Duodenal mucosa (tissue), 2 donors: Measurements from ENCODE around the gene SPIRE1.

Experiments used
- H3K27ac ChIP-seq: one replicate; pipeline ENCODE4 v1.7.0; 2013; ENCODE audit warnings: low read depth, low read length
- H3K27me3 ChIP-seq, 2 donors: one replicate each; pipeline ENCODE4 v1.7.0; 2013; ENCODE audit warnings: low read length in 2 of 2, control low read depth in 1 of 2; ENCODE audit not compliant: insufficient read depth in 2 of 2, control insufficient read depth in 1 of 2
- H3K36me3 ChIP-seq, 2 donors: one replicate each; pipeline ENCODE4 v1.7.0; 2013; ENCODE audit warnings: low read length in 2 of 2, control low read depth in 1 of 2; ENCODE audit not compliant: insufficient read depth in 2 of 2, control insufficient read depth in 1 of 2
- H3K4me1 ChIP-seq, 2 donors: one replicate each; pipeline ENCODE4 v1.7.0; 2013; ENCODE audit warnings: low read length in 2 of 2, control low read depth in 1 of 2; ENCODE audit not compliant: insufficient read depth in 2 of 2, control insufficient read depth in 1 of 2
- H3K4me3 ChIP-seq, 2 donors: one replicate each; pipeline ENCODE4 v1.7.0; 2013; ENCODE audit warnings: low read length in 2 of 2, low read depth in 1 of 2
- H3K9ac ChIP-seq, 2 donors: one replicate each; pipeline ENCODE4 v1.7.0; 2013; ENCODE audit warnings: low read length in 2 of 2, low read depth in 1 of 2
- H3K9me3 ChIP-seq, 2 donors: one replicate each; pipeline ENCODE4 v1.7.0; 2013; ENCODE audit warnings: low read length in 2 of 2, control low read depth in 1 of 2; ENCODE audit not compliant: control insufficient read depth in 1 of 2

The SPIRE1 gene

DNA sequence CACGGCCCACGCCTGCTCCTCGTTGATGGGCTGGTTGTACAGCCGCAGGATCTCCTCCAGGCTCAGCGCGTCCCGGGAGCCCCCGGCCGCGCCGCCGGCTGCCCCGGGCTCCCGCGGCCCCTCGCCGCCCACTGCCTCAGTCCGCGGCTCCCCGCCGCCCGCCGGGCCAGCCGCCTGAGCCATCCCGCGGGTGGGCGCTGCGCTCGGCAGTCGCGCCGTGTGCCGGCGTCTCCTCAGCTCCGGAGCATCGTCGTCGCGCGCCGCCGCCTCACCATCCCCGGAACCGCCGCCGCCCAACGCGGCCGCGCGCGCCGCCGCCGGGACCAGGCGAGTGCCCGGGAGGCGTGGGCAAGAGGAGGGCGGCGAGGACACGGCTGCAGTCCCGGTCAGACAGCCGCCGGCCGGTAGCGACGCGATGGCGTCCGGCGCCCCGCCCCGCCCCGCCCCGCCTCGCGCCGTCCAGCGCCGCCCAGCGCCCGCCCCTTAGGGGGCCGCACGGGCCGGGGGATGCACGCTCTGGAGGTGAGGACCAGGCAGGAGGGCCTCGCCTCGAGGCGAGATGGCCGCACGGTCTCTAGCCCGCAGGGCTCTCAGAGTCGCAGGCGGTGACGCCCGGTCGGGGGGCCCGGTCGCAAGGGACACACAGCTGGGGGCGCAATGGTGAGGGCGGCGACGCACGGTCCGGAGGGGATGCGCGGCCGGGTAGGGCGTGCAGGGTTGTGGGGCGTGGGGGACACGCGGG lies at the start of gene SPIRE1:
TSS of gene SPIRE1 (minus strand) at position 424 of the 742 bp plus-strand sequence. CDS start at position 183, 241 bp downstream.
- Histone ChIP-seq H3K4me1 (peaks cover 7 to 8% of the 10 kb centered on the region in 2 donors), H3K9me3 (no peaks in the 10 kb centered on the region), H3K9ac (peak within 1 kb of the TSS; percentile 44 to 47), H3K36me3 (no peaks in the 10 kb centered on the region), H3K27ac (peak within 1 kb of the TSS; percentile 56), H3K27me3 (peaks cover 5 to 13% of the 10 kb centered on the region in 2 donors), H3K4me3 (peak within 1 kb of the TSS; percentile 60 to 66)

DNA sequence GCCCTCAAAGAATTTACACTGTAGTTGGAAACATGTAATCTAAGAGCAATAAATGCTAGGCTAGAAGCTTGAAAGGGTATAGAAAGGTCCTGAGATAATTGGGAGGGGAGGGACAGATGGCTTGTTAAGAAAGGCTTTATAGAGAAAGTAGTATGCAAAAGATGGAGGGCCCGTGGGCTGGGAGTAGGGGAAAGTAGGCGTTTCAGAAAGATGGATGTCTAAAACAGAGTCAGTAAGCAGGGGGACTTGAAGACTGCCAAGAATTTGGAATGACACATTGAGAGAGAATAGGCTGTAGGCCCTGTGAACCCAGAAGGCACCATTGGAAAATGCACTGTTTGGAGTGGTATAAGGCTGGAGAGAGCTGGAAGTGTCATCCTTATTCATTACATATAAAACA lies 45.8 kb upstream of the SPIRE1 start:
- Histone ChIP-seq H3K4me3 (peak overlapping the region; percentile 94 to 98), H3K9ac (peak overlapping the region; percentile 90), H3K27ac (no peak overlapping the region), H3K9me3 (no peaks in the 10 kb centered on the region), H3K36me3 (peaks cover 7 to 17% of the 10 kb centered on the region in 2 donors), H3K4me1 (peaks cover 23 to 28% of the 10 kb centered on the region in 2 donors), H3K27me3 (no peaks in the 10 kb centered on the region)

DNA sequence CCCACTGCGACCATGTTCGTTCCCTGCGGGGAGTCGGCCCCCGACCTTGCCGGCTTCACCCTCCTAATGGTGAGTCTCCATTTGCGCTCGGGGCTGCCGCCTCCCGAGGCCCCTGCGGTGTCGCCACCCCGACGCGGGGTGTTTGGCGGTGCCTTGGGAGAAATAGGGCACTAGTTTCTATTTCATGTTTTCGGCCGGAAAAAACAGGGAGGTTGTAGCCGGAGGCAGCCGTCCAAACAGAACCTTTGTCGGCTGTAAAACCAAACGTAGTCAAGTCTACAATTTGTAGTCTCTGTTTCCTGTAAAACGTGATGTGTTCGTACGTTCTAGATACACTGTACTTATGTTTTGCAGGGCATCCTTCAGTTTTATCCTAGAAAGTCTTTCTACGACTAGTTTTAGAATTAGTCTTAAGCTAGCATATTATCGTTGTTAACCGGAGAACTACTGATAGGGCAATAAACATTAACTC lies 45.2 kb upstream of the SPIRE1 start:
- H3K36me3 ChIP-seq, result peaks cover 7 to 21% of the 10 kb centered on the region in 2 donors
- H3K9me3 ChIP-seq, result no peaks in the 10 kb centered on the region
- peak overlapping the region; percentile 90 for H3K9ac ChIP-seq
- peak overlapping the region; percentile 97 for H3K27ac ChIP-seq
- peak overlapping the region; percentile 94 to 98 for H3K4me3 ChIP-seq
- no peaks in the 10 kb centered on the region for H3K27me3 ChIP-seq
- H3K4me1 ChIP-seq, result peaks cover 23 to 28% of the 10 kb centered on the region in 2 donors

DNA sequence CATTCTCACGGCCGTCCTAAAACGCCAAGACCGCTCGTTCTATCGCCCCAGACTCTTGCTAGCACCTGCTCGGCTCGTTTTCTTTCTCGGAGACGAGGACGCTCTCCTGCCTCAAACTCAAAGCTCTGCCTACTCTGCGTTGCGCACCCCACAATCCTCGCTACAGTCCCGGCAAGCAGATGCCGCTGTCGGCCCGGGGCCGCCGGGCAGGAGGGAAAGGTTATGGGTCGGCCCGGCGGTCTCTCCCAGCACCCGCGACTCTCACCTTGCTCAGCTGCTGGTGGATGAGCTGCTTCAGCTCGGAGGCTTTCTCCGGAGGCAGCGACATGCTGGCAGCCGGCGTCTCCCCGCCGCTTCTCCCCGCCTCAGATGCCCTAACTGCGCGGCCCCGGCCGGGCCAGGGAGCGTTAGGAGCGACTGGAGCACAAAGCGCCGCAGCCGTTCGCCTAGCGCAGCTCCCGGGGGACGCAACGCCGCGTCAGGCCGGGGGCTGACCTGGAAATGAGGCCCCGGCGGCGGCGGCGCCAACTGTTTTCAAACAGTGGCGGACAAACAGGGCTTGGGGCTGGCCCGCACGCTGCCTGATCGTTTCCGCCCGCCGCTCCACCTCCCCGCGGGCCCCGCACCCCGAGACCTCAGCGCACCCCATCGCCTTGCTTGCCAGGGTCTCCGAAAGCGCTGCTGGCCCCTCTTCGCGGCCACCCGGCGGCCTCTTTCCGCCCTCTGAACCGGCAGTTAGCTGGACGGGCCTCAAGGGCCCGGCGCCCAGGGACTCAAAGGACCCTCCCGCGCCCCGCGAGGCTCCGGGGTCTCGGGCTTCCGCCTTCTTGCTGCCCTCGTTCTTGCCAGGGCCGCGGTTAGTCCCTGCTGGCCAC lies 44.6 kb upstream of the SPIRE1 start, which contains the start of the genes CEP76 and PSMG2:
TSS of gene CEP76 (minus strand) at position 503 of the 875 bp plus-strand sequence. CDS start at position 328, 175 bp downstream.
TSS of gene PSMG2 (plus strand) at position 822 of the 875 bp plus-strand sequence. CDS start 66 bp downstream, outside the sequence.
- Histone ChIP-seq H3K9me3 (no peaks in the 10 kb centered on the region), H3K27me3 (no peaks in the 10 kb centered on the region), H3K9ac (peak within 1 kb of the TSS; percentile 90), H3K27ac (peak within 1 kb of the TSS; percentile 97), H3K4me1 (peaks cover 23 to 28% of the 10 kb centered on the region in 2 donors), H3K4me3 (peak within 1 kb of the TSS; percentile 94 to 98), H3K36me3 (peaks cover 4 to 15% of the 10 kb centered on the region in 2 donors)

DNA sequence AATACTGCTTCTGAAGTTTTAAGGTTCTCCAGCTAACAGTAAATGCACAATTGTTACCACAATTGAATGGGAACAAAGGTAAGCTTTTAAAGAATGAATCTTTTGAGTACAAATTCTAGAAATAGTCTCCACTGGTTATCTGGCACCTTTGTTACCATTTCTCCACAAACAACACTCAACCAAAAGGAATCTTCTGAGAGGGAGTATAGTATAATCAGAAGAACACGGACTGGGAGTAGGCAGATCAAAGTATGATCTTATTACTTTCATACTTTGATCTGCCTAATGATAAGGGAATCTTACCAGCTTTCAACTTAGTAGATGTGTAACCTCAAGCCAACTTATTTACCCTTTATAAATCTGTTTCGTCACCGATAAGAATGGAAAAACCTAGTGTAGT lies 43.3 kb upstream of the SPIRE1 start:
- Histone ChIP-seq H3K9me3 (no peaks in the 10 kb centered on the region), H3K36me3 (peaks cover 0 to 11% of the 10 kb centered on the region in 2 donors), H3K27me3 (no peaks in the 10 kb centered on the region), H3K9ac (peak overlapping the region in 1 of 2 donors; percentile 90), H3K27ac (no peak overlapping the region), H3K4me3 (peak overlapping the region; percentile 94 to 98), H3K4me1 (peaks cover 23 to 28% of the 10 kb centered on the region in 2 donors)

DNA sequence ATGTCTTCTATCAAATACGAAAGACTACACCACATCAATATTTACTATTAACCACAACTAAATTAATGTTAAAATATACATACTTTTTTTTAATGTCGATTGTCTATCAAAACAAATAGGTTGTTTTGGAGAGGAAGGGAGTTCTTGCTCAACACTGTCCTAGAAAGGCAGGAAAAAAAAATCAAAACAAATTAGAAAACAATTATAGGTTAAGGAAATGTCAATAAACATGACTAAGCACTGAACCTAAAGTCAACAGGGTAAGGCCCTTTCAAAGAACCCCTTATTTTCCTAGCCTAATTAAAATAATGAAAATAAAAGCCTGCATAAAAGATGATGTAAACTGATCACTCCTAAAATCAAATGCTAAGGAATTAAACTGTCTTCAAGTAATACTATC lies 41.8 kb upstream of the SPIRE1 start:
- Histone ChIP-seq H3K9me3 (no peaks in the 10 kb centered on the region), H3K4me1 (peaks cover 22 to 26% of the 10 kb centered on the region in 2 donors), H3K27me3 (no peaks in the 10 kb centered on the region), H3K9ac (no peak overlapping the region), H3K27ac (no peak overlapping the region), H3K4me3 (no peak overlapping the region), H3K36me3 (peaks cover 0 to 11% of the 10 kb centered on the region in 2 donors)

DNA sequence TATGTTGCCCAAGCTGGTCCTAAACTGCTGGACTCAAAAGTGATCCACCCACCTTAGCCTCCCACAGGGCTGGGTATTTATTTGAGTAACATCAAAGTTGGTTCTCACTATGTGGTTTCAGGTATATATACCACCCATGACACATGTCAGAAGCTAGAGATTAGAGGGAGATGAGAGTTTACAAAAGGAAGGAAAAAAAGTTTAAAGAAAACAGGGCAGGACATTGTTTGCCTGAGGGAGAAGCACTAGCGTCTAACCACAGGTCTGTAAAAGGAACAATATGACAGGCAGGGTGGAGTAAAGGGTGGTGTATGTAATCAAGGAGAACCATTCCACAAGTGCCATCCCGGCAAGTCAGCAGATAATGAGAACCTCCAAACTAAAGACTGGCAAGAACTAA lies 36.1 kb upstream of the SPIRE1 start:
- peaks cover 0 to 11% of the 10 kb centered on the region in 2 donors for H3K36me3 ChIP-seq
- no peak overlapping the region for H3K27ac ChIP-seq

DNA sequence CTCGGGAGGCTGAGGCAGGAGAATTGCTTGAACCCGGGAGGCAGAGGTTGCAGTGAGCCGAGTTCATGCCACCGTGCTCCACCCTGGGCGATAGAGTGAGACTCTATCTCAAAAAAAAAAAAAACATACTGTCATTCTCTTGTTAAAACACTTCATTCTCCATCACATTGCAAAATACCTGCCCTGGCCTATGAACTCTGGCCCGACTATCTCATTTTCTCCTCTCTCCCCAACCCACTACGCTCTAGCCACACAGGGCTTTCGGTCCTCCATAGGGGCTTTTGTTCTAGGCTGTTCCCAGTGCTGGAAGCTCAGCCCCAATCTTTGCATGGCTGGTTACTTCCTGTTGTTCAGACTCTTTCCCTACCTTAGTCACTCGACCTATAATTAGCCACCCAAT lies 34.3 kb upstream of the SPIRE1 start:
- no peak overlapping the region for H3K9ac ChIP-seq
- H3K4me3 ChIP-seq, result no peak overlapping the region
- H3K36me3 ChIP-seq, result peaks cover 0 to 5% of the 10 kb centered on the region in 2 donors
- no peaks in the 10 kb centered on the region for H3K9me3 ChIP-seq
- no peak overlapping the region for H3K27ac ChIP-seq
- no peaks in the 10 kb centered on the region for H3K4me1 ChIP-seq
- no peaks in the 10 kb centered on the region for H3K27me3 ChIP-seq

More for the DNA sequence above, 36.1 kb upstream of the SPIRE1 start:
- no peaks in the 10 kb centered on the region for H3K27me3 ChIP-seq
- no peak overlapping the region for H3K9ac ChIP-seq
- H3K4me1 ChIP-seq, result no peaks in the 10 kb centered on the region
- H3K4me3 ChIP-seq, result no peak overlapping the region
- no peaks in the 10 kb centered on the region for H3K9me3 ChIP-seq

DNA sequence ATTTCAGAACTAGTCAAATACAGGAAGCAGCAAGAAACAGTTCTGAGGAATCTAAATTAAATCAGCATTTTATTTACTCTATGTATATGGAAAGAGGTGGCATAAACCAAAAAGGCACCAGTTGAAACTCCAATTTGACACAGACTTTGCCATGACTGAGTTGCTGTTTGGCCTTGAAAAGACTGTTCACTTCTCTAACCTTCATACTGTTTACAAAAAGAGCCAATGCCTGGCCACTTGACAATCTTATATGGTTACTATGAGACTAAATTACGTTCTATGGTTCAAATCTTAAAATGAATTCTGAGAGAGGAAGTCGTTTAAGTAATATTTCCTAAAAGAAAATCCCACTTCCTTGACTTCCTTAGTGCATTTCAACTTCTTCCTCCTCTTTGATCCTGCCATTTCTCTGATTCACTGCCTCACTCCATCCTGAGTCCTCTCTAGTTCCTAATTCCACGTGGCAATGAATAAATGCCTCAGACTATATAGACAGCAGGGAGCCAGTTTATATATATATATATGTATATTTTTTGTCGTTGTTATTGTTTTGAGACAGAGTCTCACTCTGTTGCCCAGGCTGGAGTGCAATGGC lies 31.4 kb upstream of the SPIRE1 start:
- Histone ChIP-seq H3K9ac (no peak overlapping the region), H3K4me3 (no peak overlapping the region), H3K27me3 (no peaks in the 10 kb centered on the region), H3K27ac (no peak overlapping the region), H3K9me3 (no peaks in the 10 kb centered on the region), H3K4me1 (no peaks in the 10 kb centered on the region), H3K36me3 (peaks cover 3 to 6% of the 10 kb centered on the region in 2 donors)
